IMR-90 (cell line): ENCODE results near the gene MRPL52. TPM values are rescaled to one million over a fixed set of nuclear protein-coding genes. Genes with fewer than 3 reads are reported as not detected.

Experiments
- ATAC-seq: fragments of 200-7000 bp; cut with Tn5 transposase; 2 replicates; pipeline ENCODE4 v1.9.1; 2020; ENCODE audit warnings: low read depth, mild to moderate bottlenecking, moderate library complexity
- BruUV-seq: library from RNA; stranded (reverse); fragments of 400-500 nt; replicated peaks from 2 replicates; lab custom pipeline; 2021; lab: Mats Ljungman, UMichigan
- CTCF ChIA-PET: fragments of 300-600 bp; formaldehyde crosslinking; extraction: SDS; loops from one replicate; lab custom pipeline; 2021; ENCODE audit warnings: antibody characterized with exemption; lab: Yijun Ruan, JAX
- POLR2A ChIA-PET: fragments of 300-600 bp; sonication (Branson Sonifier 250); formaldehyde crosslinking; loops from one replicate; lab custom pipeline; 2022; ENCODE audit warnings: antibody characterized with exemption; ENCODE audit not compliant: unreplicated experiment; lab: Charles Lee
- DNase-seq: peaks from one replicate; pipeline ENCODE4 v3.0.0; 2013
- H2AFZ ChIP-seq: replicated peaks from 2 replicates; pipeline ENCODE3; 2013; ENCODE audit warnings: low read length, mild to moderate bottlenecking; ENCODE audit not compliant: poor library complexity
- H2AK5ac ChIP-seq: 2 replicates; pipeline ENCODE4 v1.6.1; 2013; ENCODE audit warnings: low read depth, low read length, inconsistent platforms
- H2AK9ac ChIP-seq: replicated peaks from 2 replicates; pipeline ENCODE3; 2013; ENCODE audit warnings: mild to moderate bottlenecking, low read depth, low read length, moderate library complexity; ENCODE audit not compliant: poor library complexity
- H2BK120ac ChIP-seq: 2 replicates; pipeline ENCODE4 v1.6.1; 2013; ENCODE audit warnings: low read depth, low read length, inconsistent platforms
- H2BK15ac ChIP-seq: 3 replicates; pipeline ENCODE4 v1.6.1; 2013; ENCODE audit warnings: low read depth, low read length, inconsistent platforms
- H2BK20ac ChIP-seq: 2 replicates; pipeline ENCODE4 v1.6.1; 2013; ENCODE audit warnings: low read depth, mild to moderate bottlenecking, inconsistent platforms, low read length, moderate library complexity
- H2BK5ac ChIP-seq: 2 replicates; pipeline ENCODE4 v1.6.1; 2013; ENCODE audit warnings: mild to moderate bottlenecking, low read depth, low read length, inconsistent platforms; ENCODE audit not compliant: poor library complexity, severe bottlenecking
- H3K14ac ChIP-seq: replicated peaks from 2 replicates; pipeline ENCODE4 v1.6.1; 2013; ENCODE audit warnings: low read depth, low read length, inconsistent platforms
- H3K18ac ChIP-seq: 2 replicates; pipeline ENCODE4 v1.6.1; 2013; ENCODE audit warnings: low read depth, low read length, control low read depth
- H3K23ac ChIP-seq: 2 replicates; pipeline ENCODE4 v1.6.1; 2013; ENCODE audit warnings: low read depth, low read length, inconsistent platforms
- H3K27ac ChIP-seq: 2 replicates; pipeline ENCODE4 v1.5.1; 2013; ENCODE audit warnings: mild to moderate bottlenecking, control low read depth, low read length; ENCODE audit not compliant: insufficient read depth
- H3K27me3 ChIP-seq: 2 replicates; pipeline ENCODE4 v1.6.1; 2013; ENCODE audit warnings: low read length; ENCODE audit not compliant: control insufficient read depth, insufficient read depth
- H3K36me3 ChIP-seq: 2 replicates; pipeline ENCODE4 v1.6.1; 2013; ENCODE audit warnings: low read length, mixed read lengths; ENCODE audit not compliant: control insufficient read depth, insufficient read depth
- H3K4ac ChIP-seq: 2 replicates; pipeline ENCODE4 v1.6.1; 2013; ENCODE audit warnings: low read depth, low read length, inconsistent platforms
- H3K4me1 ChIP-seq: 2 replicates; pipeline ENCODE4 v1.6.1; 2013; ENCODE audit warnings: low read length, mixed read lengths; ENCODE audit not compliant: control insufficient read depth, insufficient read depth
- H3K4me2 ChIP-seq: 2 replicates; pipeline ENCODE4 v1.6.1; 2013; ENCODE audit warnings: low read depth, mild to moderate bottlenecking, control low read depth, low read length, moderate library complexity
- H3K4me3 ChIP-seq: 2 replicates; pipeline ENCODE4 v1.5.1; 2013; ENCODE audit warnings: low read depth, mild to moderate bottlenecking, control low read depth, low read length, moderate library complexity; ENCODE audit not compliant: insufficient read depth
- H3K56ac ChIP-seq: 2 replicates; pipeline ENCODE4 v1.6.1; 2013; ENCODE audit warnings: low read length, inconsistent platforms; ENCODE audit not compliant: insufficient read depth; ENCODE audit errors: extremely low read depth
- H3K79me1 ChIP-seq, 2 experiments: 2 replicates each; pipeline ENCODE4 v1.6.1; 2013; ENCODE audit warnings: low read length in 2 of 2, inconsistent platforms in 1 of 2, low read depth in 1 of 2
- H3K9ac ChIP-seq: 2 replicates; pipeline ENCODE4 v1.6.1; 2013; ENCODE audit warnings: low read depth, low read length, control low read depth
- H3K9me1 ChIP-seq: 2 replicates; pipeline ENCODE4 v1.6.1; 2013; ENCODE audit warnings: low read length, inconsistent platforms; ENCODE audit not compliant: insufficient read depth
- H3K9me3 ChIP-seq: 2 replicates; pipeline ENCODE4 v1.6.1; 2013; ENCODE audit warnings: low read length; ENCODE audit not compliant: control insufficient read depth, insufficient read depth
- H4K20me1 ChIP-seq: 2 replicates; pipeline ENCODE4 v1.6.1; 2013; ENCODE audit warnings: low read length, inconsistent platforms; ENCODE audit not compliant: insufficient read depth
- H4K5ac ChIP-seq: 2 replicates; pipeline ENCODE4 v1.6.1; 2013; ENCODE audit warnings: mild to moderate bottlenecking, low read depth, low read length, control low read depth
- H4K8ac ChIP-seq, 2 experiments: 2 replicates each; pipeline ENCODE4 v1.6.1; 2013; ENCODE audit warnings: low read depth in 2 of 2, low read length in 2 of 2, control low read depth in 1 of 2, inconsistent platforms in 1 of 2
- H4K91ac ChIP-seq: 2 replicates; pipeline ENCODE4 v1.6.1; 2013; ENCODE audit warnings: low read depth, low read length, inconsistent platforms; ENCODE audit not compliant: insufficient read depth
- BHLHE40 ChIP-seq: fragments of 150-350 bp; IDR thresholded peaks from 2 replicates; pipeline ENCODE4 v1.6.1; 2016; ENCODE audit warnings: mild to moderate bottlenecking, low read depth, low read length
- CEBPB ChIP-seq: IDR thresholded peaks from 2 replicates; pipeline ENCODE4 v1.6.1; 2012; ENCODE audit warnings: low read depth, low read length, improper control_type of control experiment
- CHD1 ChIP-seq: IDR thresholded peaks from 2 replicates; pipeline ENCODE4 v1.6.1; 2012; ENCODE audit warnings: low read depth, low read length, improper control_type of control experiment
- CTCF ChIP-seq: conservative IDR thresholded peaks from 2 replicates; pipeline ENCODE4 v1.5.1; 2012; ENCODE audit warnings: mild to moderate bottlenecking, low read depth, low read length, improper control_type of control experiment
- ELK1 ChIP-seq: fragments of 150-350 bp; IDR thresholded peaks from 2 replicates; pipeline ENCODE4 v1.6.1; 2016; ENCODE audit warnings: low read depth, mild to moderate bottlenecking, low read length, moderate library complexity, borderline replicate concordance
- FOS ChIP-seq: fragments of 150-350 bp; IDR thresholded peaks from 2 replicates; pipeline ENCODE4 v1.6.1; 2016; ENCODE audit warnings: low read depth, low read length
- MAFK ChIP-seq: IDR thresholded peaks from 2 replicates; pipeline ENCODE4 v1.6.1; 2012; ENCODE audit warnings: low read depth, low read length, improper control_type of control experiment
- MAZ ChIP-seq: IDR thresholded peaks from 2 replicates; pipeline ENCODE4 v1.6.1; 2012; ENCODE audit warnings: low read depth, mild to moderate bottlenecking, low read length, improper control_type of control experiment, moderate library complexity, borderline replicate concordance
- MXI1 ChIP-seq: IDR thresholded peaks from 2 replicates; pipeline ENCODE4 v1.6.1; 2012; ENCODE audit warnings: low read depth, mild to moderate bottlenecking, low read length, moderate library complexity, borderline replicate concordance
- NFE2L2 ChIP-seq: fragments of 150-350 bp; IDR thresholded peaks from 2 replicates; pipeline ENCODE4 v1.6.1; 2016; ENCODE audit warnings: low read depth, mild to moderate bottlenecking, low read length
- POLR2A ChIP-seq: IDR thresholded peaks from 2 replicates; pipeline ENCODE4 v1.6.1; 2012; ENCODE audit warnings: mild to moderate bottlenecking, low read depth, low read length
- RAD21 ChIP-seq: IDR thresholded peaks from 2 replicates; pipeline ENCODE4 v1.6.1; 2012; ENCODE audit warnings: low read length, improper control_type of control experiment
- RCOR1 ChIP-seq: IDR thresholded peaks from 2 replicates; pipeline ENCODE4 v1.6.1; 2012; ENCODE audit warnings: mild to moderate bottlenecking, low read length, improper control_type of control experiment; ENCODE audit not compliant: insufficient replicate concordance
- SMC3 ChIP-seq: fragments of 150-350 bp; IDR thresholded peaks from 2 replicates; pipeline ENCODE4 v1.6.1; 2016; ENCODE audit warnings: low read depth, mild to moderate bottlenecking, antibody characterized with exemption, low read length, moderate library complexity
- USF2 ChIP-seq: fragments of 150-350 bp; IDR thresholded peaks from 2 replicates; pipeline ENCODE4 v1.6.1; 2017; ENCODE audit warnings: mild to moderate bottlenecking, antibody characterized with exemption, low read length, low read depth
- WGBS, 2 experiments: methylation state at CpG; one replicate each; pipeline versions ENCODE4 v1.1.5 to v1.1.7; 2013; ENCODE audit warnings: missing lambda C conversion rate in 2 of 2; ENCODE audit not compliant: insufficient read length in 1 of 2; ENCODE audit errors: extremely low coverage in 2 of 2; 5-methylcytosine and 5-hydroxymethylcytosine counted together
- dilution Hi-C: fragments of 300-500 bp; cut with HindIII; formaldehyde crosslinking; loops from one replicate; pipeline ENCODE4 v1.14.3; 2018; ENCODE audit warnings: low sequenced_read_pairs; ENCODE audit not compliant: unreplicated experiment
- in situ Hi-C: fragments of 300-500 bp; cut with MboI; formaldehyde crosslinking; loops from 3 replicates; pipeline ENCODE4 v1.14.3; 2019; ENCODE audit warnings: low sequenced_read_pairs, inconsistent platforms, mixed read lengths
- intact Hi-C: fragments of 100-400 bp; cut with micrococcal nuclease; formaldehyde crosslinking; loops from 2 replicates; pipeline ENCODE4 v1.10.0; 2022
- polyA plus RNA-seq, 3 experiments: library from polyadenylated mRNA; depleted of rRNA; stranded (reverse); fragments of >200 nt; gene quantifications; 2 replicates each; pipeline ENCODE4 v1.2.3, GENCODE V29; 2012; ENCODE audit warnings: low replicate concordance in 1 of 3
- total RNA-seq: library from RNA; depleted of rRNA; stranded (reverse); fragments of >200 nt; gene quantifications from 2 replicates; pipeline ENCODE4 v1.2.3, GENCODE V29; 2012

The MRPL52 gene
- total and polyA plus RNA-seq, 2 of the 4 experiments (the other 2 are of a cell fraction): 33.1 to 51.4 TPM

GRCh38 chr14:22822571-22823098 is 7.1 kb upstream of the MRPL52 start:
- Histone ChIP-seq H3K4me2 (peak overlapping the region; percentile 87), H2AK5ac (peak overlapping the region; percentile 94), H2BK5ac (peak overlapping the region; percentile 59), H2BK120ac (peak overlapping the region; percentile 81), H3K4me1 (peaks cover 30% of the 10 kb centered on the region), H3K27me3 (no peaks in the 10 kb centered on the region), H4K91ac (peak overlapping the region; percentile 88), H4K5ac (peak overlapping the region; percentile 38), H3K23ac (peak overlapping the region; percentile 33), H4K8ac (peak overlapping the region; percentile 80 to 94), H2BK20ac (peak overlapping the region; percentile 60), H4K20me1 (no peaks in the 10 kb centered on the region), H3K79me1 (peaks cover 0 to 11% of the 10 kb centered on the region in 2 experiments; a peak in 1 of 4 replicates), H2BK15ac (peak overlapping the region; percentile 84; the same call in 2 of the 3 replicates), H3K9me1 (peaks cover 12% of the 10 kb centered on the region), H3K18ac (peak overlapping the region; percentile 73), H3K9ac (peak overlapping the region; percentile 64), H3K9me3 (no peaks in the 10 kb centered on the region), H2AK9ac (peak overlapping the region; percentile 90), H2AFZ (peak overlapping the region; percentile 90), H3K14ac (peak overlapping the region; percentile 59; the same call in 1 of the 2 replicates), H3K56ac (peak overlapping the region; percentile 66), H3K4me3 (peak overlapping the region; percentile 12; the same call in 1 of the 2 replicates), H3K27ac (peak overlapping the region; percentile 76), H3K4ac (peak overlapping the region; percentile 93), H3K36me3 (no peaks in the 10 kb centered on the region)
- BruUV-seq: no TSS peak
- dilution Hi-C loops (no loop called here), intact Hi-C loops (loop anchor here (1.0 to 5.0 kb wide), 5 partner anchors 31 to 265 kb away; partner anchors contain the start of gene AJUBA), in situ Hi-C loops (no loop called here)
- POLR2A ChIA-PET: interaction anchor here (0.9 to 1.0 kb wide), 3 partner anchors 15 to 28 kb away, joined by 3 to 5 read pairs (median 3); no protein-coding TSS in a partner anchor
- WGBS, 2 experiments: no CpG with 5 or more reads among the region's 34 CpGs
- peak; percentile 73 for ATAC-seq
- CTCF ChIA-PET: interaction anchor here (0.8 to 3.5 kb wide), 12 partner anchors 12 to 266 kb away, joined by 3 to 60 read pairs (median 3); partner anchors contain the start of gene AJUBA
- DNase-seq: peak; percentile 86
- TF ChIP-seq CEBPB (peak; percentile 86), USF2 (no peak), RCOR1 (peak; percentile 15), FOS (no peak), BHLHE40 (no peak), MAZ (peak; percentile 85), RAD21 (peak; percentile 90), CTCF (peak; percentile 94), ELK1 (no peak), MXI1 (no peak), SMC3 (peak; percentile 93), CHD1 (no peak), MAFK (no peak), POLR2A (peak; percentile 34; the same call in 1 of the 2 replicates), NFE2L2 (no peak)
